GM12872 (cell line): ENCODE data around the gene CYB5RL.

Experiments used
- CTCF ChIP-seq: IDR thresholded peaks from 3 replicates; pipeline ENCODE4 v1.5.1; 2011; ENCODE audit warnings: low read depth, mild to moderate bottlenecking, low read length, moderate library complexity; ENCODE audit not compliant: insufficient read depth

The CYB5RL gene

GRCh38 chr1:54152696-54153095 is 47.1 kb downstream of the CYB5RL start, which contains the start of gene CDCP2:
CDCP2 (minus strand) TSS chr1:54153000; CDS start chr1:54152922, 78 bp downstream.
- TF ChIP-seq CTCF, result no peak

DNA sequence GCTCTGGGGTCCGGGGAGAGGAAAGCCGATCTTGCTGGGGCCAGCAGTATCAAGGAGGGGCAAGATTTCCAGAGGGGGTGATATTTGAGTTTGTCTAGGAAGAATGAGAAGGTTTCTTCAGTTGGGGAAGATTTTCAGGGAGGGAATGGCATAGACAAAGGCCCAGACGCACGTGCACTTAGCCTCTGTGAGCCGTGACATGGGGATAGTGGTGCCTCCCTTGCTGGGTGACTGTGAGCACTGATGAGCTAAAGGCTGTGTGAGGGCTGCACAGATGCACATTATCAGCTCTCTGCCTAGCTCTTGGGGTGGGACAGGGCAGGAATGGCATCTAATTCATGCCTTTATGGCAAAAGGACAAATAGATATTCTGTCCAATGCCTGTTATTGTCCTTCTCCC is 48.8 kb downstream of the CYB5RL start:
- no peak for TF ChIP-seq CTCF
